Measurements from ENCODE around the gene GGA3.

The GGA3 gene

GRCh38 chr17:75246404-75246803 is 15.0 kb downstream of the GGA3 start:
- no peak for DNase-seq (ENCODE audit: low spot score)

DNA sequence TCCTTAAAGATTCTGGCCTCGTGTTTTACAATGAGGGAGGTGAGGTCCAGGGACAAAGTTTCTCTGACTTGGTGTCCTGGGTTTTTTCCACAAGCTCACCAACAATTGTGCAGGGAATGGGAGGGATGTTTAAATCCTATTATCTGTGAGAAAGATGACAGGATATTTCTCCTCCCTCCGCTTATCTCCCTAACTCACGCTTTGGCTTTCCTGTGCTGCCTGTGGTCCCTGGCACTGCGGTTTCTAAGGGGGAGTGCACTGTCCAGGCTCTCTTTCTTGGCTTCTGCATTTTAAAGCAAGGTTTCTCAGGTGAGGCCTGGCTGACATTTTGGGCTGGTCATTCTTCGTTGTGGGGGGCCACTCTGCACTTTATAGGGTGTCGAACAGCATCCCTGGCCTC is 16.4 kb downstream of the GGA3 start:
- DNase-seq (ENCODE audit: low spot score) = no peak

- DNase-seq (ENCODE audit: low spot score) = no peak
These were observed 17.1 kb downstream of the GGA3 start for GRCh38 chr17:75244133-75244866.

DNA sequence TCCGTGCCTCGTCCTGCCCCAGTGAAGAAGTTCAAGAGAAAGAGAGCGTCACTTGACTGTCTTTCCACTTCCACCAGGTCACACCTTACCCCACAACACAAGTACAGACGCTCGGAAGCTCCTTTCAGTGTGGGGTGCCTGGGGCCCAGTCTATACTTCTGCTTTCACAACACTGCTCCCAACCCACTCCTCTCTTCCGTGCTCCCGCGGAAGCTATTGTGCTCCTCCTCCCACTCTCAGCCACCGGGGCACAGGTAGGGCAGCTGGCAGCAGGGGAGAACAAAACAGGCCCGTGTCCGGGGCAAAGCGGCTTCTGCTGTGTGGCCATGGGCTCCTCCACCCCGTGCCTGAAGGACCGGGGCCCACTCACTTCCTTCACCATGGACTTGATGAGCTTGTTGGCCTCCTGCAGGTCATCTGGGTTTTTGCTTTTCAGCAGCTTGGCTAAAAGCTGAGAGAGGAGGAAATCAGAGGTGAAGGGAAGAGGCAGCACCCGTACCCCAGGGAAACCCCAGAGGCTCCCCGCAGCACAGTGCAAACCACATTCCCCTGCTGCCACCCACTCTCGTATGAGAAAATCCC is 18.9 kb downstream of the GGA3 start:
- no peak for DNase-seq (ENCODE audit: low spot score)

DNA sequence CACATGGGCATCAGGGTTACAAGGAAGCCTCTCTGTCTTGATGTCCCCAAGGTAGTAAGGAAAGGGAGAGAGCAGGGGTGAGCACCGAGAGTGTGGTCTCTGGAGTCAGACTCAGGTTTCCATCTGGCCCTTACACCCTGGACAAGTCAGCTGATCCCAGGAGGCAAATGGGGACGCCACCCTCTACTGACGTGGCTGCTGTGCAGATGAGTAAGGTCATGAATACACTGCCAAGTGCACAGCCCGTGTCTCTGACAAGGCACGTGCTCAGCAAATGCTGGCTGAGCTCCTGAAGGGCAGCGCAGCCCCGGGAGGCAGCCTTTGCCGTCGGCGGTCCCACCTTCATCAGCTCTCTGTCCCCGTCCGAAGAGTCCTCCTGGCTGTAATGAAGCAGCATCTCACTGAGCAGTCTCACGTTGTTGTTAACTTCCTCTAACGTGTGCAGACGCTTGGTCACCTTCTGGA is 19.4 kb downstream of the GGA3 start:
- DNase-seq (ENCODE audit: low spot score) = no peak

GRCh38 chr17:75241502-75241901 is 19.9 kb downstream of the GGA3 start:
- DNase-seq (ENCODE audit: low spot score) = no peak

GRCh38 chr17:75241143-75241430 is 20.3 kb downstream of the GGA3 start:
- no peak for DNase-seq (ENCODE audit: low spot score)

- DNase-seq (ENCODE audit: low spot score) = peak; percentile 89
These were observed 20.8 kb downstream of the GGA3 start for GRCh38 chr17:75240394-75241142.

DNA sequence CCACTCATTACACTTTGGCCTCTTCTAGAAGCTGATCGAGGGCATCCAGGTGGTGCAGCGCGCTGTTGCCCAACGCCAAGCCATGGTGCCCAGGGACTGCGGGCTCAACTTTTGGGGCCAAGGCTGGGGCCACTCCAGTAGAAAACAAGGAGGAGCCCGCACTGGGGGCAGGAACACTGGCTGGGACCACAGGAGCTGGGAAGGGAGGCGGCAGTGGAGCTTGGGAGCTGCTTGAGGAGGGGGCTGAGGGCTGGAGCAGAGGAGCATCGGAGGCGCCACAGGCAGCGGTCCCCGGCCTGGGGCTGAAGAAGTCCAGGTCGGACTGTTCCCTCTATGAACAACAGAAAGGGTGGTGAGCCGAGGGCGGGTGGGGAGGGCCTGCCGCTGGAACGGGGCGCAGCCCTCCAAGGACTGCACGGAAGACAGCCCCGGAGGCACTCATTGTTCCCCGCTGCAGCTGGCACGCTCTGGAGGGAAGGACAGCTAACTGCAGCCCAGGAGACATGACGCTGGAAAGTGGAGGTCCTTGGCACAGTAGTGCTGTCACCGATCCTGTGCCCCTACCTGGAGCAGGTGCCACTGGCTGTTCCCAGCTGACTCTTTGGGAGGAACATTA is 21.5 kb downstream of the GGA3 start:
- DNase-seq (ENCODE audit: low spot score) = no peak

- DNase-seq (ENCODE audit: low spot score) = no peak
These were observed 22.2 kb downstream of the GGA3 start for GRCh38 chr17:75239214-75239613.

- peak; percentile 75 for DNase-seq (ENCODE audit: low spot score)
These were observed 22.7 kb downstream of the GGA3 start for GRCh38 chr17:75238684-75239191.

- no peak for DNase-seq (ENCODE audit: low spot score)
These were observed 23.3 kb downstream of the GGA3 start for GRCh38 chr17:75238020-75238580.

GRCh38 chr17:75237100-75238014 is 24.0 kb downstream of the GGA3 start:
- no peak for DNase-seq (ENCODE audit: low spot score)

DNA sequence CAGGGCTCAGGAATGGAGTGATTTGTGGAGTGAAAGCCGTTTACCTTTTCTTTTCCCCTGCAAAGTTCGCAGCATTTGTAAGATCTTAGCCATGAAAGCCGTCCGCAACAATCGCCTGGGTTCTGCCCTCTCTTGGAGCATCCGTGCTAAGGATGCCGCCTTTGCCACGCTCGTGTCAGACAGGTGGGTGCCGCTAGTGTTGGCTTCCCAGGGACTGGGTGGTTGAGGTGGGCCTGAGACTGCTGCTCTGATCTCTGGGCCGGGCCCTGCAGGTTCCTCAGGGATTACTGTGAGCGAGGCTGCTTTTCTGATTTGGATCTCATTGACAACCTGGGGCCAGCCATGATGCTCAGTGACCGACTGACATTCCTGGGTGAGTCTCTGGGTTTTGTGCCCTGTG is 28.6 kb downstream of the GGA3 start:
- no peak for DNase-seq (ENCODE audit: low spot score)

GRCh38 chr17:75231741-75232464 is 29.5 kb downstream of the GGA3 start:
- DNase-seq (ENCODE audit: low spot score) = no peak

GRCh38 chr17:75231071-75231470 is 30.3 kb downstream of the GGA3 start:
- DNase-seq (ENCODE audit: low spot score) = no peak

GRCh38 chr17:75228847-75229246 is 32.6 kb downstream of the GGA3 start:
- no peak for DNase-seq (ENCODE audit: low spot score)

- no peak for DNase-seq (ENCODE audit: low spot score)
These were observed 33.1 kb downstream of the GGA3 start for GRCh38 chr17:75228305-75228704.

DNA sequence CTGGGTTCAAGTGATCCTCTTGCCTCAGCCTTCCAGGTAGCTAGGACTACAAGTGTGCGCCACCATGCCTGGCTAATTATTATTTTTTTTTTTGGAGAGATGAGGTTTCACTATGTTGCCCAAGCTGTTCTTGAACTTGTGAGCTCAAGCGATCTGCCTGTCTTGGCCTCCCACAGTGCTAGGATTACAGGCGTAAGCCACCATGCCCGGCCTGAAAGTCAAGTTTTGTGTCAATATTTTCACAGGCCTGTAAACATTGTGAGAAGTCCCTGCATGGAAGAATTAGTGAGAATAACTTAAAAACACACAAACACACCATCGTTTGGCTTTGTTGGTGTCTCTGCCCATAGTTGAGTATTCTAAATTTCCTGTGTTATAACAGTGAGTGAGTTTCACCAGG is 33.7 kb downstream of the GGA3 start:
- DNase-seq (ENCODE audit: low spot score) = no peak

DNA sequence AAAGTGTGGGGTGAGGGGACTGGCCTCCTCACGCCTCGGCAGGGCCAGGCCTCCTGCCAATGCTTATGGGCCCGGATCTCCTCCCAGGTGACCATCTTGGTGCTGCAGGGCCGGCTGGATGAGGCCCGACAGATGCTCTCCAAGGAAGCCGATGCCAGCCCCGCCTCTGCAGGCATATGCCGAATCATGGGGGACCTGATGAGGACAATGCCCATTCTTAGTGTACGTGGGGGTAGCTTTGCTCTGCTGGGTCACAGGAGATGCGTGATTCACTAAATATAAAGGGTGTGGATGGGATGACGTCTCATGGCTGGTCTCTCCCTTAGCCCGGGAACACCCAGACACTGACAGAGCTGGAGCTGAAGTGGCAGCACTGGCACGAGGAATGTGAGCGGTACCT is 36.4 kb downstream of the GGA3 start:
- DNase-seq (ENCODE audit: low spot score) = no peak

- DNase-seq (ENCODE audit: low spot score) = no peak
These were observed 41.6 kb downstream of the GGA3 start for GRCh38 chr17:75219815-75220214.
